MCF 10A (cell line): ENCODE data around the gene GABRG3. TPM values are rescaled to one million over a fixed set of nuclear protein-coding genes. Genes with fewer than 3 reads are reported as not detected.

Source experiments
- BruUV-seq: library from RNA; stranded (reverse); fragments of 400-500 nt; replicated peaks from 2 replicates; lab custom pipeline; 2021; lab: Mats Ljungman, UMichigan
- CTCF ChIA-PET: fragments of 300-600 bp; sonication (Branson Sonifier 250); formaldehyde crosslinking; extraction: SDS; loops from one replicate; lab custom pipeline; 2021; ENCODE audit warnings: antibody characterized with exemption, inconsistent platforms; lab: Yijun Ruan, JAX
- POLR2A ChIA-PET: fragments of 300-600, 350-650 bp; sonication (Branson Sonifier 250); formaldehyde crosslinking; extraction: SDS; loops from one replicate; lab custom pipeline; 2020; ENCODE audit warnings: antibody characterized with exemption, inconsistent platforms; lab: Yijun Ruan, JAX
- DNase-seq: peaks from one replicate; pipeline ENCODE4 v3.0.0-alpha.2; 2018; ENCODE audit not compliant: unreplicated experiment
- H3K27ac Mint-ChIP-seq: one replicate; pipeline ENCODE4 v1.8.0; 2022; ENCODE audit warnings: mild to moderate bottlenecking, low read depth, mixed read lengths; ENCODE audit not compliant: unreplicated experiment
- H3K27me3 Mint-ChIP-seq: one replicate; pipeline ENCODE4 v1.8.0; 2022; ENCODE audit warnings: mixed read lengths; ENCODE audit not compliant: insufficient read depth, unreplicated experiment
- H3K36me3 Mint-ChIP-seq: one replicate; pipeline ENCODE4 v1.8.0; 2022; ENCODE audit warnings: mild to moderate bottlenecking, moderate library complexity, mixed read lengths; ENCODE audit not compliant: insufficient read depth, unreplicated experiment
- H3K4me1 Mint-ChIP-seq: one replicate; pipeline ENCODE4 v1.8.0; 2022; ENCODE audit warnings: mixed read lengths; ENCODE audit not compliant: insufficient read depth, unreplicated experiment
- H3K4me3 Mint-ChIP-seq: one replicate; pipeline ENCODE4 v1.8.0; 2022; ENCODE audit warnings: mild to moderate bottlenecking, moderate library complexity, mixed read lengths; ENCODE audit not compliant: unreplicated experiment
- H3K9me3 Mint-ChIP-seq: one replicate; pipeline ENCODE4 v1.8.0; 2022; ENCODE audit warnings: mixed read lengths; ENCODE audit not compliant: unreplicated experiment
- intact Hi-C: fragments of 100-400 bp; cut with micrococcal nuclease; formaldehyde crosslinking; loops from 2 replicates; pipeline ENCODE4 v1.14.1; 2022
- total RNA-seq: library from RNA; stranded (reverse); gene quantifications from 2 replicates; pipeline ENCODE4 v1.2.3, GENCODE V29; 2022
- TF ChIP-seq, protein P1 (sequence below): fragments of 200-600 bp; IDR thresholded peaks from one replicate; pipeline ENCODE4 v1.8.0; 2022; ENCODE audit warnings: antibody characterized with exemption, mild to moderate bottlenecking; ENCODE audit not compliant: unreplicated experiment

Gene GABRG3
- total RNA-seq, 1 experiment from 2014 or later: not detected

GRCh38 chr15:27223179-27223578, 252.2 kb downstream of the GABRG3 start:
- no peak for DNase-seq
- intact Hi-C loops: no loop called here
- ChIA-PET POLR2A (no interaction called here), CTCF (no interaction called here)
- H3K27ac Mint-ChIP-seq: no peak overlapping the region
- no peak overlapping the region for H3K4me3 Mint-ChIP-seq
- H3K27me3 Mint-ChIP-seq: no peaks in the 10 kb centered on the region
- TF ChIP-seq, protein P1, sequence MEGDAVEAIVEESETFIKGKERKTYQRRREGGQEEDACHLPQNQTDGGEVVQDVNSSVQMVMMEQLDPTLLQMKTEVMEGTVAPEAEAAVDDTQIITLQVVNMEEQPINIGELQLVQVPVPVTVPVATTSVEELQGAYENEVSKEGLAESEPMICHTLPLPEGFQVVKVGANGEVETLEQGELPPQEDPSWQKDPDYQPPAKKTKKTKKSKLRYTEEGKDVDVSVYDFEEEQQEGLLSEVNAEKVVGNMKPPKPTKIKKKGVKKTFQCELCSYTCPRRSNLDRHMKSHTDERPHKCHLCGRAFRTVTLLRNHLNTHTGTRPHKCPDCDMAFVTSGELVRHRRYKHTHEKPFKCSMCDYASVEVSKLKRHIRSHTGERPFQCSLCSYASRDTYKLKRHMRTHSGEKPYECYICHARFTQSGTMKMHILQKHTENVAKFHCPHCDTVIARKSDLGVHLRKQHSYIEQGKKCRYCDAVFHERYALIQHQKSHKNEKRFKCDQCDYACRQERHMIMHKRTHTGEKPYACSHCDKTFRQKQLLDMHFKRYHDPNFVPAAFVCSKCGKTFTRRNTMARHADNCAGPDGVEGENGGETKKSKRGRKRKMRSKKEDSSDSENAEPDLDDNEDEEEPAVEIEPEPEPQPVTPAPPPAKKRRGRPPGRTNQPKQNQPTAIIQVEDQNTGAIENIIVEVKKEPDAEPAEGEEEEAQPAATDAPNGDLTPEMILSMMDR: no peak
- no peaks in the 10 kb centered on the region for H3K36me3 Mint-ChIP-seq
- BruUV-seq: no TSS peak
- peaks cover 45% of the 10 kb centered on the region for H3K9me3 Mint-ChIP-seq
- no peaks in the 10 kb centered on the region for H3K4me1 Mint-ChIP-seq

DNA sequence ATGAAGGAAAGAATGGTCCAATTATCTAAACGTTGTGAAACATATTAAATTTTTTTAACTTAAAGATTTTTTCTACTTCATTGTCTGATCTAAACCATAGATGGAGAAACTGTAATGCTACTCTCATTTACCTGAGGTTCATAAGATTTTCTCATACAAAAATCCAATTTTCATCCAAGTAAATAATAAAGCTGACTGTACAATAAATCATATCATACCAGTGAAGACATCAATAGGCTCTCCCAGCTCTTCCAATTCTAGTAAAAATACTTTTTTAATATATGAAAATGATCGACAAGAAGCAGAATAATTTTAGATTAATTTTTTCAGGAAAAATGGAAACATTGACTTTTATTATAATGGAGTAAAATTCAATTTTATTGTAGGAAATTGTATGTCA, 260.8 kb downstream of the GABRG3 start:
- Mint-ChIP-seq H3K9me3 (peaks cover 21% of the 10 kb centered on the region), H3K4me3 (no peak overlapping the region), H3K4me1 (no peaks in the 10 kb centered on the region), H3K27ac (no peak overlapping the region), H3K27me3 (no peaks in the 10 kb centered on the region), H3K36me3 (no peaks in the 10 kb centered on the region)
- CTCF ChIA-PET: no interaction called here
- POLR2A ChIA-PET: no interaction called here
- intact Hi-C loops: no loop called here
- TF ChIP-seq, protein P1: no peak
- DNase-seq: no peak
- no TSS peak for BruUV-seq

DNA sequence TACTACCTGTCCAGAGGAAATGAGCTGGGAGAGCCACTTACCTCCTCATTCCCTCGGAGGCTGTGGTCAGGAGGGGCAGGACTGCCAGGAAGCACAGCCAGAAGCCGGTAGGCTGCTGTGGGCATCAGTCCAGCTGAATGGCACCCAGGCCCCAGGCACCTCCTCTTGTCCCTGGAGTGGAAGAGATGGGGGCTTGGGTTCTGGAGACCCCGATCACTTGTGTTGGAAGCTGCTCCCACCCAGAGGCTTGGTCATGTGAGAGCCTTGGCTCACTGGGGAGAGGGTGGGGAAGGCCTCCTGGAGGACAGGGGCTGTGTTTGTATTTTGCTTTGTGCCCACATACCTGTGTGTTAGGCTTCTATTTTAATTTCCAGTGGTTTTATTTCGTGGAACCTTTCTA, 261.9 kb downstream of the GABRG3 start:
- Mint-ChIP-seq H3K27me3 (no peaks in the 10 kb centered on the region), H3K27ac (no peak overlapping the region), H3K4me1 (no peaks in the 10 kb centered on the region), H3K36me3 (no peaks in the 10 kb centered on the region), H3K9me3 (peaks cover 26% of the 10 kb centered on the region), H3K4me3 (no peak overlapping the region)
- no peak for DNase-seq
- CTCF ChIA-PET: no interaction called here
- no TSS peak for BruUV-seq
- TF ChIP-seq, protein P1: no peak
- POLR2A ChIA-PET: no interaction called here
- intact Hi-C loops: no loop called here

DNA sequence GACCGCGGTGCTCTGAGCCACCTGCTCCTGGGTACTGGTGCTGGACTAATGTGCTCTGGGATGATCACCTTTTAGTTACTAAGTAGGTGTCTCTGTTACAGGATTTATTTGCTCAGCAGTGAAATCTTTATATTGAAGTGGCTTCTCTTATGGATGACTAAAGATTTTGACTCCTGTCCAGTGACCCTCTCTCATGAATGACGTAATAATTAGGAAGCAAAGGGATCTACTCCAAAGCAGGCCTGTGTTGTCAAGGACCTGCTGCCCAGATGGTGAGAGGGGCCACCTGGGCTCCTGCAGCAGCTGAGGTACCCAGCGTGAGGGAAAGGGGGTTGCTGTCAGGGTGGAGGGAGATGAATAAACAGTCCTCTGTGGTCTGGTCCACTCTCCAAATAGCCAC, 263.6 kb downstream of the GABRG3 start:
- Mint-ChIP-seq H3K36me3 (no peaks in the 10 kb centered on the region), H3K9me3 (peaks cover 25% of the 10 kb centered on the region), H3K4me3 (no peak overlapping the region), H3K27me3 (no peaks in the 10 kb centered on the region), H3K4me1 (no peaks in the 10 kb centered on the region), H3K27ac (no peak overlapping the region)
- ChIA-PET POLR2A (no interaction called here), CTCF (no interaction called here)
- BruUV-seq: no TSS peak
- DNase-seq: no peak
- TF ChIP-seq, protein P1: no peak
- intact Hi-C loops: no loop called here
